Endothelial cell of umbilical vein (primary cell): ENCODE results near the gene KCNE4. TPM values are rescaled to one million over a fixed set of nuclear protein-coding genes. Genes with fewer than 3 reads are reported as not detected.

Experiments used
- BruUV-seq: library from RNA; stranded (reverse); fragments of 400-500 nt; replicated peaks from 2 replicates; lab custom pipeline; 2021; lab: Mats Ljungman, UMichigan
- CTCF ChIA-PET: fragments of 300-600, 350-600 bp; sonication (Branson Sonifier 250); formaldehyde crosslinking; loops from one replicate; lab custom pipeline; 2021; ENCODE audit warnings: antibody characterized with exemption, inconsistent platforms; lab: Charles Lee
- POLR2A ChIA-PET: fragments of 300-600, 350-600 bp; sonication (Branson Sonifier 250); formaldehyde crosslinking; loops from one replicate; lab custom pipeline; 2021; ENCODE audit warnings: antibody characterized with exemption, inconsistent platforms; lab: Charles Lee
- DNase-seq: peaks from one replicate; pipeline ENCODE4 v3.0.0-alpha.2; 2011; ENCODE audit warnings: low read depth, low spot score
- FAIRE-seq: peaks from 2 replicates; lab custom pipeline; 2011; peaks lifted over from hg19 to GRCh38; lab: Jason Lieb, UNC
- H2AFZ ChIP-seq: 2 replicates; pipeline ENCODE4 v1.6.0; 2012; ENCODE audit warnings: low read depth, low read length, control low read depth, inconsistent platforms
- H3K27ac ChIP-seq: 2 replicates; pipeline ENCODE4 v1.5.1; 2011; ENCODE audit warnings: low read depth, mild to moderate bottlenecking, control low read depth, low read length, moderate library complexity; ENCODE audit not compliant: insufficient read depth
- H3K27me3 ChIP-seq, 2 experiments: 2 replicates each; pipeline versions ENCODE4 v1.6.0 to v1.6.1; 2011; ENCODE audit warnings: low read length in 2 of 2, mixed read lengths in 1 of 2; ENCODE audit not compliant: control insufficient read depth in 2 of 2, insufficient read depth in 2 of 2
- H3K36me3 ChIP-seq, 2 experiments: 2 replicates in 1 of 2; 3 replicates in 1 of 2; pipeline ENCODE4 v1.5.1; 2011; ENCODE audit warnings: low read length in 2 of 2, mild to moderate bottlenecking in 1 of 2, moderate library complexity in 1 of 2; ENCODE audit not compliant: control insufficient read depth in 2 of 2, insufficient read depth in 2 of 2; ENCODE audit errors: extremely low read depth in 1 of 2
- H3K4me1 ChIP-seq: 3 replicates; pipeline ENCODE4 v1.5.1; 2011; ENCODE audit warnings: mild to moderate bottlenecking, low read length; ENCODE audit not compliant: control insufficient read depth, insufficient read depth; ENCODE audit errors: extremely low read depth
- H3K4me2 ChIP-seq: 2 replicates; pipeline ENCODE4 v1.6.1; 2011; ENCODE audit warnings: low read length, control low read depth, mixed read lengths; ENCODE audit not compliant: insufficient read depth
- H3K4me3 ChIP-seq, 3 experiments: fragments of 200-600 bp in 1 of 3; sonication (generic), shearing (Covaris generic) in 1 of 3; replicated peaks in 1 of 3; 2 replicates each; pipeline ENCODE4 v1.5.1; 2011 to 2016; ENCODE audit warnings: control low read depth in 3 of 3, low read length in 3 of 3, mild to moderate bottlenecking in 2 of 3, inconsistent platforms in 1 of 3, low read depth in 1 of 3, moderate library complexity in 1 of 3; ENCODE audit not compliant: insufficient read depth in 1 of 3
- H3K79me2 ChIP-seq: 2 replicates; pipeline ENCODE4 v1.6.0; 2012; ENCODE audit warnings: low read length, inconsistent platforms; ENCODE audit not compliant: control insufficient read depth, insufficient read depth
- H3K9ac ChIP-seq: replicated peaks from 2 replicates; pipeline ENCODE3; 2011; ENCODE audit warnings: low read length, control low read depth; ENCODE audit not compliant: insufficient read depth; ENCODE audit errors: extremely low read depth
- H3K9me1 ChIP-seq: replicated peaks from 3 replicates; pipeline ENCODE4 v1.6.0; 2011; ENCODE audit warnings: mild to moderate bottlenecking, low read length; ENCODE audit not compliant: control insufficient read depth, insufficient read depth; ENCODE audit errors: extremely low read depth
- H3K9me3 ChIP-seq: replicated peaks from 2 replicates; pipeline ENCODE4 v1.5.1; 2012; ENCODE audit warnings: low read length, inconsistent platforms; ENCODE audit not compliant: control insufficient read depth, insufficient read depth
- H4K20me1 ChIP-seq: replicated peaks from 2 replicates; pipeline ENCODE3; 2011; ENCODE audit warnings: mild to moderate bottlenecking, low read length; ENCODE audit not compliant: control insufficient read depth, insufficient read depth; ENCODE audit errors: extremely low read depth
- CTCF ChIP-seq, 2 donors: IDR thresholded peaks; 1 replicate in 1 of 2; 2 replicates in 1 of 2; pipeline ENCODE4 v1.5.1; 2011; ENCODE audit warnings: low read length in 2 of 2, mild to moderate bottlenecking in 2 of 2, moderate library complexity in 2 of 2, control low read depth in 1 of 2, inconsistent platforms in 1 of 2, low read depth in 1 of 2; ENCODE audit not compliant: insufficient read depth in 1 of 2; ENCODE audit errors: extremely low read depth in 1 of 2
- EZH2 ChIP-seq: IDR thresholded peaks from 2 replicates; pipeline ENCODE4 v1.6.1; 2012; ENCODE audit warnings: borderline replicate concordance, low read depth, mild to moderate bottlenecking, moderate library complexity, low read length, inconsistent platforms; ENCODE audit not compliant: severe bottlenecking
- FOS ChIP-seq: IDR thresholded peaks from 2 replicates; pipeline ENCODE4 v1.6.1; 2011; ENCODE audit warnings: mild to moderate bottlenecking, low read length, moderate library complexity, borderline replicate concordance; ENCODE audit not compliant: insufficient read depth
- GATA2 ChIP-seq: IDR thresholded peaks from 2 replicates; pipeline ENCODE4 v1.7.0; 2011; ENCODE audit warnings: low read depth, mild to moderate bottlenecking, moderate library complexity, mixed read lengths, low read length; ENCODE audit not compliant: insufficient read length, insufficient read depth
- JUN ChIP-seq: IDR thresholded peaks from 2 replicates; pipeline ENCODE4 v1.6.1; 2011; ENCODE audit warnings: borderline replicate concordance, low read depth; ENCODE audit not compliant: insufficient read length, insufficient read depth
- MYC ChIP-seq: IDR thresholded peaks from one replicate; pipeline ENCODE4 v1.6.1; 2011; ENCODE audit warnings: mild to moderate bottlenecking, low read depth, low read length
- POLR2A ChIP-seq: IDR thresholded peaks from 2 replicates; pipeline ENCODE4 v1.6.1; 2012; ENCODE audit warnings: low read depth, mild to moderate bottlenecking, control low read depth, low read length
- POLR2AphosphoS5 ChIP-seq: IDR thresholded peaks from 2 replicates; pipeline ENCODE4 v1.6.1; 2012; ENCODE audit warnings: low read depth, mild to moderate bottlenecking, control low read depth, low read length, moderate library complexity; ENCODE audit not compliant: insufficient read depth
- dilution Hi-C: fragments of 300-500 bp; cut with MboI; formaldehyde crosslinking; loops from one replicate; pipeline ENCODE4 v1.15.0; 2019; ENCODE audit warnings: low sequenced_read_pairs; ENCODE audit not compliant: extremely low pct_ligation_motif_present
- intact Hi-C: fragments of 100-400 bp; cut with micrococcal nuclease; formaldehyde crosslinking; loops from one replicate; pipeline ENCODE4 v1.10.0; 2022
- polyA plus RNA-seq, 4 experiments: library from polyadenylated mRNA; depleted of rRNA in 3 of 4; stranded (reverse) in 3 of 4; unstranded in 1 of 4; fragments of >200 nt; gene quantifications; 2 replicates each; pipeline versions ENCODE4 v1.2.1 to v1.2.3, GENCODE V29; 2011 to 2012; ENCODE audit warnings: missing spikeins in 1 of 4
- total RNA-seq: library from RNA; stranded (reverse); gene quantifications from 2 replicates; pipeline ENCODE4 v1.2.3, GENCODE V29; 2021
- TF ChIP-seq, protein P1 (sequence below): IDR thresholded peaks from 2 replicates; pipeline ENCODE4 v1.6.1; 2011; ENCODE audit not compliant: insufficient read depth, insufficient read length

The KCNE4 gene
- total and polyA plus RNA-seq, 2 donors (not counting 3 experiments of a cell fraction or from before 2014, with no cell fraction given): 0.01 TPM; not detected in 1

- Histone ChIP-seq H3K79me2 (no peaks in the 10 kb centered on the region), H3K36me3 (no peaks in the 10 kb centered on the region), H3K9ac (no peak overlapping the region), H3K4me2 (no peak overlapping the region), H3K27me3 (peaks cover 2 to 6% of the 10 kb centered on the region in 2 experiments), H2AFZ (no peak overlapping the region), H3K4me1 (no peaks in the 10 kb centered on the region), H3K4me3 (no peak overlapping the region), H3K9me3 (no peaks in the 10 kb centered on the region), H3K27ac (no peak overlapping the region), H4K20me1 (no peaks in the 10 kb centered on the region), H3K9me1 (no peaks in the 10 kb centered on the region)
- BruUV-seq: no TSS peak
- POLR2A ChIA-PET: no interaction called here
- intact Hi-C loops (no loop called here), dilution Hi-C loops (no loop called here)
- DNase-seq: no peak
- CTCF ChIA-PET: no interaction called here
- FAIRE-seq: no peak
- no peak for TF ChIP-seq GATA2
- TF ChIP-seq JUN: no peak
- TF ChIP-seq, protein P1, sequence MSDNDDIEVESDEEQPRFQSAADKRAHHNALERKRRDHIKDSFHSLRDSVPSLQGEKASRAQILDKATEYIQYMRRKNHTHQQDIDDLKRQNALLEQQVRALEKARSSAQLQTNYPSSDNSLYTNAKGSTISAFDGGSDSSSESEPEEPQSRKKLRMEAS: no peak
- TF ChIP-seq MYC: no peak
- no peak for TF ChIP-seq POLR2A
- TF ChIP-seq FOS: no peak
- TF ChIP-seq POLR2AphosphoS5: no peak
- no peak for TF ChIP-seq EZH2
- no peak for TF ChIP-seq CTCF (IDR thresholded peaks at IDR 0.05; ENCODE audit: extremely low read depth in 1 of 2, insufficient read depth in 1 of 2, low read depth in 1 of 2, low read length in 2 of 2)
These were observed 1.8 kb upstream of the KCNE4 start for GRCh38 chr2:223050188-223050587.
